ENCODE measurements around the gene LRRC70. TPM values are rescaled to one million over a fixed set of nuclear protein-coding genes. Genes with fewer than 3 reads are reported as not detected.

Gene LRRC70
- total and polyA plus RNA-seq, 4 donors, result 3.1 to 14.8 (median 5.7) TPM

DNA sequence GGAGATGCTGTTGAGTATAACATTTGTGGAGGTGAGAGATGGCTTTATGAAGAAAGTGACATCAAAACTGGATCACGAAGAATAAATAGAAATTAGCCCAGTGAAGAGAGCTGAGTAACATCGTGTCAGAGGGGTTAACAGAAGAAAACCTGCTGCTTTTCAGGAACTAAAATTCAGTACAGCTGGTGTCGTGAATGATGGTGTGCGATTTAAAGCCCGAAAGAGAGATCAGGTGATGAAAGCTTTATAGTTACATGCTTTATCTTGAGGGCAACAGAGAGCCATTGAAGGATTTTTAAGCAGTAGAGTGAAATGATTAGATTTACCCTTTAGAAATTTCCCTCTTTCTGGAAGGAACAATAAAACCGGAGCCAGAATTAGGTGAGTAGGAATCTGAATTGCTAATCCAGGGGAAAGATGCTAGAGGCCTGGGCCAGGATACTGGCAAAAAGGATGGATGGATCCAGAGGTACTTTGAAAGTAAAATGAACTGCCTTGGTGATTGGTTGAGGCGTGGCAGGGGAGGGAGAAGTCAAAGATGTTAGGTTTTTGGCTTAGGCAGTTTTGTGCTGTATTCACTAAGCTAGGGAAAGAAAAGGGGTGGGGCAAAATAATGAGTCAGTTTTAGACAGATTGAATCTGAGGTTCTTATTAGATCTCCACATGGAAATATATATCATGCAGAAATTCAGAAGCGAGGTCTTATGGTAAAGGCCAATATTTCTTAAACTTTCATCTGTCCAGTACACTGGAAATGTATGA is 3.4 kb downstream of the LRRC70 start:
- Histone ChIP-seq H3K4me1 (ENCODE audit: control insufficient read depth in 5 of 5, insufficient read depth in 5 of 5, low read length in 5 of 5) (no peaks in the 10 kb centered on the region), H3K4me3 (no peak overlapping the region), H3K36me3 (ENCODE audit: control insufficient read depth in 4 of 4, insufficient read depth in 4 of 4, low read length in 4 of 4) (peaks cover 0 to 5% (median under 1%) of the 10 kb centered on the region in 4 donors), H3K9me3 (ENCODE audit: control insufficient read depth in 4 of 4, insufficient read depth in 3 of 4, low read length in 3 of 4) (no peaks in the 10 kb centered on the region), H3K27ac (ENCODE audit: low read depth in 1 of 2, low read length in 1 of 2) (no peak overlapping the region), H3K27me3 (ENCODE audit: control insufficient read depth in 3 of 3, insufficient read depth in 3 of 3, low read length in 2 of 3) (no peaks in the 10 kb centered on the region), H3K9ac (ENCODE audit: insufficient read depth in 1 of 2, low read length in 2 of 2) (no peak overlapping the region)
- TF ChIP-seq, protein P1, sequence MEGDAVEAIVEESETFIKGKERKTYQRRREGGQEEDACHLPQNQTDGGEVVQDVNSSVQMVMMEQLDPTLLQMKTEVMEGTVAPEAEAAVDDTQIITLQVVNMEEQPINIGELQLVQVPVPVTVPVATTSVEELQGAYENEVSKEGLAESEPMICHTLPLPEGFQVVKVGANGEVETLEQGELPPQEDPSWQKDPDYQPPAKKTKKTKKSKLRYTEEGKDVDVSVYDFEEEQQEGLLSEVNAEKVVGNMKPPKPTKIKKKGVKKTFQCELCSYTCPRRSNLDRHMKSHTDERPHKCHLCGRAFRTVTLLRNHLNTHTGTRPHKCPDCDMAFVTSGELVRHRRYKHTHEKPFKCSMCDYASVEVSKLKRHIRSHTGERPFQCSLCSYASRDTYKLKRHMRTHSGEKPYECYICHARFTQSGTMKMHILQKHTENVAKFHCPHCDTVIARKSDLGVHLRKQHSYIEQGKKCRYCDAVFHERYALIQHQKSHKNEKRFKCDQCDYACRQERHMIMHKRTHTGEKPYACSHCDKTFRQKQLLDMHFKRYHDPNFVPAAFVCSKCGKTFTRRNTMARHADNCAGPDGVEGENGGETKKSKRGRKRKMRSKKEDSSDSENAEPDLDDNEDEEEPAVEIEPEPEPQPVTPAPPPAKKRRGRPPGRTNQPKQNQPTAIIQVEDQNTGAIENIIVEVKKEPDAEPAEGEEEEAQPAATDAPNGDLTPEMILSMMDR (IDR thresholded peaks at IDR 0.05; ENCODE audit: control extremely low read depth, extremely low read depth), result no peak
- DNase-seq, result no peak
- ATAC-seq (ENCODE audit: insufficient read depth, low FRiP score), result no peak
- 42 to 70% methylated on average over 8 of the region's 8 CpGs for WGBS, 2 donors

DNA sequence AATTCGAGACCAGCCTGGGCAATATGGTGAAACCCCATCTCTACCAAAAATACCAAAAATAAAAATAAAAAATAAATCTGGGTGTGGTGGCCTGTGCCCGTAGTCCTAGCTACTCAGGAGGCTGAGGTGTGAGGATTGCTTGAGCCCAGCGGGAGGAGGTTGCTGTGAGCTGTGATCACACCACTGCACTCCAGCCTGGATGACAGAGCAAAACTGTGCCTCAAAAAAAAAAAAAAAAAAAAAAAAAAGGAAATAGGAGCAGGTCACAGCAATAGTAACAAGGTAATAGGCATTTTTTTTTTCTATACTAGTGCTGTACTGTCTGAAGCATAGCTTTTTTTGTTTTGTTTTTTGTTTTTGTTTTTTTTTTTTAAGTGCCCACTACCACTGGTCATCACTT is 5.8 kb downstream of the LRRC70 start:
- no peak overlapping the region for H3K9ac ChIP-seq (ENCODE audit: insufficient read depth in 1 of 2, low read length in 2 of 2)
- 86 to 95% methylated on average over 3 of the region's 3 CpGs for WGBS, 2 donors
- ATAC-seq (ENCODE audit: insufficient read depth, low FRiP score) (no peak), DNase-seq (no peak)
- no peaks in the 10 kb centered on the region for H3K4me1 ChIP-seq (ENCODE audit: control insufficient read depth in 5 of 5, insufficient read depth in 5 of 5, low read length in 5 of 5)
- peaks cover 0 to 5% (median 2%) of the 10 kb centered on the region in 4 donors for H3K36me3 ChIP-seq (ENCODE audit: control insufficient read depth in 4 of 4, insufficient read depth in 4 of 4, low read length in 4 of 4)
- no peak overlapping the region for H3K27ac ChIP-seq (ENCODE audit: low read depth in 1 of 2, low read length in 1 of 2)
- no peak overlapping the region for H3K4me3 ChIP-seq
- H3K9me3 ChIP-seq (ENCODE audit: control insufficient read depth in 4 of 4, insufficient read depth in 3 of 4, low read length in 3 of 4), result no peaks in the 10 kb centered on the region
- H3K27me3 ChIP-seq (ENCODE audit: control insufficient read depth in 3 of 3, insufficient read depth in 3 of 3, low read length in 2 of 3), result no peaks in the 10 kb centered on the region
- TF ChIP-seq, protein P1 (IDR thresholded peaks at IDR 0.05; ENCODE audit: control extremely low read depth, extremely low read depth), result no peak

DNA sequence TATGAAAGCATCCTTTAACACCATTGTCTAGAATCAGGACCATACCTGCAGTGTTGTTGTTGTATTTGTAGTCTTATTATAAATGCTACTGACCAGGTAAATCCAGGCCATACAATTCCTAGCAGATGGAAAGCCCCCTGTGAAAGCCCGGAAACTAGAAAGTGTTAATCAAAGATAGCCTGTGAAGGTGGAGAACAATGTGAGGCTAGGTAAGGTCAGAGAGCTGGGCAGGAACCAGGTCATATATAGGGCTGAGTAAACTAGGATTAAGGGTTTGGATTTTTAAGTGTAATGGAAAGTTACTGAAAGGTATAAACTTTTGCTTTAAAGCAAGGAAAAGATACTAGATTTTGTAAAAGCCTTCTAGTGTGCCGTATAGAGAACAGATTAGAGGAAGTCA is 6.7 kb downstream of the LRRC70 start:
- no peaks in the 10 kb centered on the region for H3K9me3 ChIP-seq (ENCODE audit: control insufficient read depth in 4 of 4, insufficient read depth in 3 of 4, low read length in 3 of 4)
- H3K27ac ChIP-seq (ENCODE audit: low read depth in 1 of 2, low read length in 1 of 2), result no peak overlapping the region
- 62 to 78% methylated on average over 2 of the region's 2 CpGs for WGBS, 2 donors
- no peak overlapping the region for H3K9ac ChIP-seq (ENCODE audit: insufficient read depth in 1 of 2, low read length in 2 of 2)
- peaks cover 0 to 5% (median 3%) of the 10 kb centered on the region in 4 donors for H3K36me3 ChIP-seq (ENCODE audit: control insufficient read depth in 4 of 4, insufficient read depth in 4 of 4, low read length in 4 of 4)
- H3K4me3 ChIP-seq, result no peak overlapping the region
- H3K4me1 ChIP-seq (ENCODE audit: control insufficient read depth in 5 of 5, insufficient read depth in 5 of 5, low read length in 5 of 5), result no peaks in the 10 kb centered on the region
- H3K27me3 ChIP-seq (ENCODE audit: control insufficient read depth in 3 of 3, insufficient read depth in 3 of 3, low read length in 2 of 3), result no peaks in the 10 kb centered on the region
- DNase-seq, result no peak
- no peak for ATAC-seq (ENCODE audit: insufficient read depth, low FRiP score)
- TF ChIP-seq, protein P1 (IDR thresholded peaks at IDR 0.05; ENCODE audit: control extremely low read depth, extremely low read depth), result no peak
